HepG2 (cell line): Measurements from ENCODE around the gene FAHD1. TPM values are rescaled to one million over a fixed set of nuclear protein-coding genes. Genes with fewer than 3 reads are reported as not detected.

Experiments
- CAMTA2 ChIP-seq: sonication (generic); formaldehyde crosslinking; IDR thresholded peaks from 2 replicates; pipeline ENCODE4 v1.4.0; 2020; ENCODE audit warnings: mild to moderate bottlenecking, missing genetic modification reagents, borderline replicate concordance
- CCDC6 ChIP-seq: sonication (generic); formaldehyde crosslinking; IDR thresholded peaks from 2 replicates; pipeline ENCODE4 v1.8.1; 2022; ENCODE audit warnings: mild to moderate bottlenecking, missing genetic modification reagents, moderate library complexity
- ETV5 ChIP-seq: IDR thresholded peaks from 2 replicates; pipeline ENCODE4 v1.6.1; 2018; ENCODE audit warnings: missing biosample characterization, missing genetic modification reagents, inconsistent platforms, borderline replicate concordance
- GTF3A ChIP-seq: sonication (generic); formaldehyde crosslinking; conservative IDR thresholded peaks from 2 replicates; pipeline ENCODE4 v1.4.0; 2020; ENCODE audit warnings: mild to moderate bottlenecking, missing genetic modification reagents
- MTF2 ChIP-seq: sonication (generic); formaldehyde crosslinking; IDR thresholded peaks from 2 replicates; pipeline ENCODE4 v1.5.0; 2020; ENCODE audit warnings: missing genetic modification reagents, borderline replicate concordance
- SMC3 ChIP-seq: IDR thresholded peaks from 2 replicates; pipeline ENCODE4 v1.6.1; 2011; ENCODE audit warnings: low read length, improper control_type of control experiment
- ZBTB3 ChIP-seq: sonication (generic); formaldehyde crosslinking; IDR thresholded peaks from 2 replicates; pipeline ENCODE4 v1.4.0; 2020; ENCODE audit warnings: low read depth, mild to moderate bottlenecking, moderate library complexity, missing genetic modification reagents, borderline replicate concordance
- ZNF160 ChIP-seq: sonication (generic); formaldehyde crosslinking; IDR thresholded peaks from 2 replicates; pipeline ENCODE4 v1.8.0; 2022; ENCODE audit warnings: mild to moderate bottlenecking, inconsistent platforms, missing genetic modification reagents
- polyA plus RNA-seq, 8 experiments: library from polyadenylated mRNA; depleted of rRNA in 3 of 8; stranded (reverse) in 7 of 8; unstranded in 1 of 8; fragments of >200 nt; fragmentation: Illumina TruSeq in 4 of 8; extraction: Trizol in 4 of 8; gene quantifications; 2 replicates each; pipeline versions ENCODE4 v1.2.1 to v1.2.3, GENCODE V29; 2011 to 2016; ENCODE audit warnings: low read depth in 4 of 8, missing spikeins in 1 of 8, mixed read lengths in 1 of 8; ENCODE audit not compliant: insufficient read depth in 1 of 8
- total RNA-seq, 5 experiments: library from RNA; depleted of rRNA; stranded (reverse); fragments of >200 nt; fragmentation: Illumina TruSeq; extraction: Trizol; gene quantifications; 2 replicates each; pipeline ENCODE4 v1.2.3, GENCODE V29; 2016; ENCODE audit warnings: low read depth in 1 of 5
- TF ChIP-seq, protein P1 (sequence below): sonication (generic); formaldehyde crosslinking; IDR thresholded peaks from 2 replicates; pipeline ENCODE4 v1.5.1; 2020; ENCODE audit warnings: missing genetic modification reagents, mild to moderate bottlenecking, borderline replicate concordance
- TF ChIP-seq, protein P2 (sequence below): sonication (generic); formaldehyde crosslinking; IDR thresholded peaks from 2 replicates; pipeline ENCODE4 v1.4.0; 2020; ENCODE audit warnings: missing genetic modification reagents
- TF ChIP-seq, protein P3 (sequence below): sonication (generic); formaldehyde crosslinking; IDR thresholded peaks from 2 replicates; pipeline ENCODE4 v1.4.0; 2020; ENCODE audit warnings: missing genetic modification reagents
- TF ChIP-seq, protein P4 (sequence below): IDR thresholded peaks from 2 replicates; pipeline ENCODE4 v1.6.1; 2016; ENCODE audit warnings: missing biosample characterization, missing genetic modification reagents, low read depth
- TF ChIP-seq, protein P5 (sequence below): sonication (generic); formaldehyde crosslinking; IDR thresholded peaks from 2 replicates; pipeline ENCODE4 v1.5.1; 2020; ENCODE audit warnings: mild to moderate bottlenecking, missing genetic modification reagents, borderline replicate concordance

FAHD1 gene
- total and polyA plus RNA-seq, 2 of the 13 experiments (the other 11 are each of a cell fraction or from before 2014, with no cell fraction given) = 39.0 to 45.3 TPM

DNA sequence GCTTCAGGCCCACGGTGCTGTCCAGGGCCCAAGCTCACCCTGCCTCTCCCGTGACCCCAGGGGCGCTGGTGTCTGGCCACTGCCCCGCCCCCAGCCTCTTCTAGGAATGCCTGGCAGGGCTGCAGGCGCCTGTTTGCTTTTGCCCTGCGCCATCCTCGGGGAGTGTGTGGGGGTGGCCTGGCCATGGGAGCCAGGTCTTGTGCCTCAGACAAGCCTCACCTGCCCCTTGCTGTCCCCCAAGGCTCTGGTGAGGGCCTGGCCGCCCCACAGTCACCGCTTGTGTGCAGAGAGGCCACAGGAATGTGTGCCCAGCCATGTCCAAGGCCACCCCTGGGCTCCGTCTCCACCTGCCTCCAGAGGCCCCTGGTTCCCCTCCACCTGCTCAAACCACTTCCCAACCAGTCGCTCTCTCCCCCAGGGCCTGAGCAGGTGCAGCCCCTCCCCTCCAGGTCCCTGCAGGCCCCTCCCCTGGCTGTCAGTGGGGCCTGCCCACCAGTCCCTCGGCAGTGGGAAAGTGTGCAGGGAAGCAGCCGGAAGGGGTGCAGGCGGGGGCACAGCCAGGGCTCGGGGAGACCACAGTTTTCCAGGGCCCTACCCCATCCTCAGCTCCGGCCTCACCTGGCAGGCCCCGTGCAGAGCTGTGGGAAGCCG, 32.7 kb upstream of the FAHD1 start (continued):
- TF ChIP-seq, protein P1, sequence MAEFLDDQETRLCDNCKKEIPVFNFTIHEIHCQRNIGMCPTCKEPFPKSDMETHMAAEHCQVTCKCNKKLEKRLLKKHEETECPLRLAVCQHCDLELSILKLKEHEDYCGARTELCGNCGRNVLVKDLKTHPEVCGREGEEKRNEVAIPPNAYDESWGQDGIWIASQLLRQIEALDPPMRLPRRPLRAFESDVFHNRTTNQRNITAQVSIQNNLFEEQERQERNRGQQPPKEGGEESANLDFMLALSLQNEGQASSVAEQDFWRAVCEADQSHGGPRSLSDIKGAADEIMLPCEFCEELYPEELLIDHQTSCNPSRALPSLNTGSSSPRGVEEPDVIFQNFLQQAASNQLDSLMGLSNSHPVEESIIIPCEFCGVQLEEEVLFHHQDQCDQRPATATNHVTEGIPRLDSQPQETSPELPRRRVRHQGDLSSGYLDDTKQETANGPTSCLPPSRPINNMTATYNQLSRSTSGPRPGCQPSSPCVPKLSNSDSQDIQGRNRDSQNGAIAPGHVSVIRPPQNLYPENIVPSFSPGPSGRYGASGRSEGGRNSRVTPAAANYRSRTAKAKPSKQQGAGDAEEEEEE (CRISPR knock-in tag) = no peak
- TF ChIP-seq MTF2 (CRISPR knock-in tag) = no peak
- TF ChIP-seq, protein P2, sequence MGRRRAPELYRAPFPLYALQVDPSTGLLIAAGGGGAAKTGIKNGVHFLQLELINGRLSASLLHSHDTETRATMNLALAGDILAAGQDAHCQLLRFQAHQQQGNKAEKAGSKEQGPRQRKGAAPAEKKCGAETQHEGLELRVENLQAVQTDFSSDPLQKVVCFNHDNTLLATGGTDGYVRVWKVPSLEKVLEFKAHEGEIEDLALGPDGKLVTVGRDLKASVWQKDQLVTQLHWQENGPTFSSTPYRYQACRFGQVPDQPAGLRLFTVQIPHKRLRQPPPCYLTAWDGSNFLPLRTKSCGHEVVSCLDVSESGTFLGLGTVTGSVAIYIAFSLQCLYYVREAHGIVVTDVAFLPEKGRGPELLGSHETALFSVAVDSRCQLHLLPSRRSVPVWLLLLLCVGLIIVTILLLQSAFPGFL = no peak
- TF ChIP-seq, protein P3, sequence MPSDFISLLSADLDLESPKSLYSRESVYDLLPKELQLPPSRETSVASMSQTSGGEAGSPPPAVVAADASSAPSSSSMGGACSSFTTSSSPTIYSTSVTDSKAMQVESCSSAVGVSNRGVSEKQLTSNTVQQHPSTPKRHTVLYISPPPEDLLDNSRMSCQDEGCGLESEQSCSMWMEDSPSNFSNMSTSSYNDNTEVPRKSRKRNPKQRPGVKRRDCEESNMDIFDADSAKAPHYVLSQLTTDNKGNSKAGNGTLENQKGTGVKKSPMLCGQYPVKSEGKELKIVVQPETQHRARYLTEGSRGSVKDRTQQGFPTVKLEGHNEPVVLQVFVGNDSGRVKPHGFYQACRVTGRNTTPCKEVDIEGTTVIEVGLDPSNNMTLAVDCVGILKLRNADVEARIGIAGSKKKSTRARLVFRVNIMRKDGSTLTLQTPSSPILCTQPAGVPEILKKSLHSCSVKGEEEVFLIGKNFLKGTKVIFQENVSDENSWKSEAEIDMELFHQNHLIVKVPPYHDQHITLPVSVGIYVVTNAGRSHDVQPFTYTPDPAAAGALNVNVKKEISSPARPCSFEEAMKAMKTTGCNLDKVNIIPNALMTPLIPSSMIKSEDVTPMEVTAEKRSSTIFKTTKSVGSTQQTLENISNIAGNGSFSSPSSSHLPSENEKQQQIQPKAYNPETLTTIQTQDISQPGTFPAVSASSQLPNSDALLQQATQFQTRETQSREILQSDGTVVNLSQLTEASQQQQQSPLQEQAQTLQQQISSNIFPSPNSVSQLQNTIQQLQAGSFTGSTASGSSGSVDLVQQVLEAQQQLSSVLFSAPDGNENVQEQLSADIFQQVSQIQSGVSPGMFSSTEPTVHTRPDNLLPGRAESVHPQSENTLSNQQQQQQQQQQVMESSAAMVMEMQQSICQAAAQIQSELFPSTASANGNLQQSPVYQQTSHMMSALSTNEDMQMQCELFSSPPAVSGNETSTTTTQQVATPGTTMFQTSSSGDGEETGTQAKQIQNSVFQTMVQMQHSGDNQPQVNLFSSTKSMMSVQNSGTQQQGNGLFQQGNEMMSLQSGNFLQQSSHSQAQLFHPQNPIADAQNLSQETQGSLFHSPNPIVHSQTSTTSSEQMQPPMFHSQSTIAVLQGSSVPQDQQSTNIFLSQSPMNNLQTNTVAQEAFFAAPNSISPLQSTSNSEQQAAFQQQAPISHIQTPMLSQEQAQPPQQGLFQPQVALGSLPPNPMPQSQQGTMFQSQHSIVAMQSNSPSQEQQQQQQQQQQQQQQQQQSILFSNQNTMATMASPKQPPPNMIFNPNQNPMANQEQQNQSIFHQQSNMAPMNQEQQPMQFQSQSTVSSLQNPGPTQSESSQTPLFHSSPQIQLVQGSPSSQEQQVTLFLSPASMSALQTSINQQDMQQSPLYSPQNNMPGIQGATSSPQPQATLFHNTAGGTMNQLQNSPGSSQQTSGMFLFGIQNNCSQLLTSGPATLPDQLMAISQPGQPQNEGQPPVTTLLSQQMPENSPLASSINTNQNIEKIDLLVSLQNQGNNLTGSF (CRISPR knock-in tag) = no peak
- no peak for TF ChIP-seq GTF3A (CRISPR knock-in tag)
- TF ChIP-seq ETV5 (CRISPR knock-in tag) = no peak
- no peak for TF ChIP-seq CAMTA2 (CRISPR knock-in tag)
- no peak for TF ChIP-seq ZNF160 (CRISPR knock-in tag)
- TF ChIP-seq ZBTB3 (CRISPR knock-in tag) = no peak
- TF ChIP-seq, protein P4, sequence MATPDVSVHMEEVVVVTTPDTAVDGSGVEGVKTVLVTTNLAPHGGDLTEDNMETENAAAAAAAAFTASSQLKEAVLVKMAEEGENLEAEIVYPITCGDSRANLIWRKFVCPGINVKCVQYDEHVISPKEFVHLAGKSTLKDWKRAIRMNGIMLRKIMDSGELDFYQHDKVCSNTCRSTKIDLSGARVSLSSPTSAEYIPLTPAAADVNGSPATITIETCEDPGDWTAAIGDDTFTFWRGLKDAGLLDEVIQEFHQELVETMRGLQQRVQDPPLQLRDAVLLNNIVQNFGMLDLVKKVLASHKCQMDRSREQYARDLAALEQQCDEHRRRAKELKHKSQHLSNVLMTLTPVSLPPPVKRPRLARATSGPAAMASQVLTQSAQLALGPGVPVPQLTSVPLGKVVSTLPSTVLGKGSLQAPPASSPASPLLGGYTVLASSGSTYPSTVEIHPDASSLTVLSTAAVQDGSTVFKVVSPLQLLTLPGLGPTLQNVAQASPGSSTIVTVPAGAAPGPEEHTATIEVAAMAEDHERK = no peak
- no peak for TF ChIP-seq CCDC6
- no peak for TF ChIP-seq SMC3
- TF ChIP-seq, protein P5, sequence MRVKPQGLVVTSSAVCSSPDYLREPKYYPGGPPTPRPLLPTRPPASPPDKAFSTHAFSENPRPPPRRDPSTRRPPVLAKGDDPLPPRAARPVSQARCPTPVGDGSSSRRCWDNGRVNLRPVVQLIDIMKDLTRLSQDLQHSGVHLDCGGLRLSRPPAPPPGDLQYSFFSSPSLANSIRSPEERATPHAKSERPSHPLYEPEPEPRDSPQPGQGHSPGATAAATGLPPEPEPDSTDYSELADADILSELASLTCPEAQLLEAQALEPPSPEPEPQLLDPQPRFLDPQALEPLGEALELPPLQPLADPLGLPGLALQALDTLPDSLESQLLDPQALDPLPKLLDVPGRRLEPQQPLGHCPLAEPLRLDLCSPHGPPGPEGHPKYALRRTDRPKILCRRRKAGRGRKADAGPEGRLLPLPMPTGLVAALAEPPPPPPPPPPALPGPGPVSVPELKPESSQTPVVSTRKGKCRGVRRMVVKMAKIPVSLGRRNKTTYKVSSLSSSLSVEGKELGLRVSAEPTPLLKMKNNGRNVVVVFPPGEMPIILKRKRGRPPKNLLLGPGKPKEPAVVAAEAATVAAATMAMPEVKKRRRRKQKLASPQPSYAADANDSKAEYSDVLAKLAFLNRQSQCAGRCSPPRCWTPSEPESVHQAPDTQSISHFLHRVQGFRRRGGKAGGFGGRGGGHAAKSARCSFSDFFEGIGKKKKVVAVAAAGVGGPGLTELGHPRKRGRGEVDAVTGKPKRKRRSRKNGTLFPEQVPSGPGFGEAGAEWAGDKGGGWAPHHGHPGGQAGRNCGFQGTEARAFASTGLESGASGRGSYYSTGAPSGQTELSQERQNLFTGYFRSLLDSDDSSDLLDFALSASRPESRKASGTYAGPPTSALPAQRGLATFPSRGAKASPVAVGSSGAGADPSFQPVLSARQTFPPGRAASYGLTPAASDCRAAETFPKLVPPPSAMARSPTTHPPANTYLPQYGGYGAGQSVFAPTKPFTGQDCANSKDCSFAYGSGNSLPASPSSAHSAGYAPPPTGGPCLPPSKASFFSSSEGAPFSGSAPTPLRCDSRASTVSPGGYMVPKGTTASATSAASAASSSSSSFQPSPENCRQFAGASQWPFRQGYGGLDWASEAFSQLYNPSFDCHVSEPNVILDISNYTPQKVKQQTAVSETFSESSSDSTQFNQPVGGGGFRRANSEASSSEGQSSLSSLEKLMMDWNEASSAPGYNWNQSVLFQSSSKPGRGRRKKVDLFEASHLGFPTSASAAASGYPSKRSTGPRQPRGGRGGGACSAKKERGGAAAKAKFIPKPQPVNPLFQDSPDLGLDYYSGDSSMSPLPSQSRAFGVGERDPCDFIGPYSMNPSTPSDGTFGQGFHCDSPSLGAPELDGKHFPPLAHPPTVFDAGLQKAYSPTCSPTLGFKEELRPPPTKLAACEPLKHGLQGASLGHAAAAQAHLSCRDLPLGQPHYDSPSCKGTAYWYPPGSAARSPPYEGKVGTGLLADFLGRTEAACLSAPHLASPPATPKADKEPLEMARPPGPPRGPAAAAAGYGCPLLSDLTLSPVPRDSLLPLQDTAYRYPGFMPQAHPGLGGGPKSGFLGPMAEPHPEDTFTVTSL (CRISPR knock-in tag) = no peak
